Colonic mucosa (tissue), 4 donors: ENCODE results near the gene CMSS1. TPM values are rescaled to one million over a fixed set of nuclear protein-coding genes. Genes with fewer than 3 reads are reported as not detected.

Source experiments
- DNase-seq: peaks from one replicate; pipeline ENCODE4 v3.0.0-alpha.2; 2020
- H3K27ac ChIP-seq: fragments of 200-600 bp; one replicate; pipeline ENCODE4 v1.8.0; 2021
- H3K27me3 ChIP-seq: fragments of 200-600 bp; one replicate; pipeline ENCODE4 v1.8.0; 2021
- H3K36me3 ChIP-seq: fragments of 200-600 bp; one replicate; pipeline ENCODE4 v1.8.0; 2021
- H3K4me1 ChIP-seq: fragments of 200-600 bp; one replicate; pipeline ENCODE4 v1.8.0; 2021; ENCODE audit warnings: mild to moderate bottlenecking
- H3K4me3 ChIP-seq: fragments of 200-600 bp; one replicate; pipeline ENCODE4 v1.8.0; 2021
- H3K9ac ChIP-seq, 2 donors: one replicate each; pipeline ENCODE4 v1.7.0; 2013; ENCODE audit warnings: control low read depth in 2 of 2, low read depth in 2 of 2, low read length in 2 of 2
- H3K9me3 ChIP-seq: fragments of 200-600 bp; one replicate; pipeline ENCODE4 v1.8.0; 2021
- intact Hi-C: fragments of 100-400 bp; cut with DNase I; formaldehyde crosslinking; loops from one replicate; pipeline ENCODE4 v1.14.1; 2022
- total RNA-seq, 2 donors: library from RNA; stranded (reverse); fragmentation: NEBNext Ultra II Directional in 1 of 2; extraction: Animal tissue kit (Norgen Biotek cat#: 25700) in 1 of 2; gene quantifications; one replicate each; pipeline ENCODE4 v1.2.1, GENCODE V29; 2021
- TF ChIP-seq, protein P1 (sequence below): fragments of 200-600 bp; IDR thresholded peaks from one replicate; pipeline ENCODE4 v1.8.0; 2022; ENCODE audit warnings: antibody characterized with exemption, mild to moderate bottlenecking
- donor health status: healthy.
- donor health status: DM: no; HTN: no; CAD: no.
- donor health status: DM: no; HTN: no; CAD: no.

CMSS1 gene
- total RNA-seq, 2 donors from 2014 or later: 10.7 to 24.7 TPM

DNA sequence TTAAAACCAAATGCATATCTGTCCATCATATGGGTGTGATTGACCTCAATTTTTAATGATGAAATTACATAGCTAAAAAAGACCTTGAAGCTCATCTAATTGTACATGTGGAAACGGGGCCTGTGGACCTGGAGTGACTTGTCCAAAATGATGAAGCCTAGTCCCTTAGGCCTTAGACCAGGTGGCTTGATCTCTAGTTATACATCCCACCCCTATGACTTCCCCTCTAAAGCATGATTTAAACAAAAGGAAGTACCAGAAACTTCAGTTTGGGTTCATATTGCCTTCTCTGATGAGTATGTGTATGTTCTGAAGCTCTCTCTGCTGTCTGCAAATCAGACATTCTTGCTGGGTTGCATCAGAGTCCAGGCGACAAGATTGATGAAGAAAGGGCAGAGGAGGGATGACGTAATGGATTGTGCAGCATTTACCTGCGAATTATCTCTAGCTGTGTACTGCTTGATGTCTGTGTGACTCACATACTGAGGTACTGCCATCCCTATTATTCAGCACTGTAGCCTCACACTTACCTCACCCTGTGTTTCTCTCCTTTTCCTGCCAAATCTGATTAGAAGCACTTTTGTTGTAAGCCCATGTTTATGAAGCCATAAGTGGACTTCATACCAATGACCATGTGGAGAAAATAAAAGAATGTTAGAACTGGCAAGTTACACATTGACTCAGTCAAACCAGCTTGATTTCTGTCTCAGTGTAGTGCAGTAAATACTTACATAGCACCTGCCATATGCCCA is 185.1 kb downstream of the CMSS1 start:
- Histone ChIP-seq H3K9ac (peak overlapping the region in 1 of 2 donors; percentile 3), H3K36me3 (no peaks in the 10 kb centered on the region), H3K27me3 (no peaks in the 10 kb centered on the region), H3K4me1 (peaks cover 9% of the 10 kb centered on the region), H3K27ac (peak overlapping the region; percentile 62), H3K4me3 (no peak overlapping the region), H3K9me3 (no peaks in the 10 kb centered on the region)
- intact Hi-C loops: no loop called here
- TF ChIP-seq, protein P1, sequence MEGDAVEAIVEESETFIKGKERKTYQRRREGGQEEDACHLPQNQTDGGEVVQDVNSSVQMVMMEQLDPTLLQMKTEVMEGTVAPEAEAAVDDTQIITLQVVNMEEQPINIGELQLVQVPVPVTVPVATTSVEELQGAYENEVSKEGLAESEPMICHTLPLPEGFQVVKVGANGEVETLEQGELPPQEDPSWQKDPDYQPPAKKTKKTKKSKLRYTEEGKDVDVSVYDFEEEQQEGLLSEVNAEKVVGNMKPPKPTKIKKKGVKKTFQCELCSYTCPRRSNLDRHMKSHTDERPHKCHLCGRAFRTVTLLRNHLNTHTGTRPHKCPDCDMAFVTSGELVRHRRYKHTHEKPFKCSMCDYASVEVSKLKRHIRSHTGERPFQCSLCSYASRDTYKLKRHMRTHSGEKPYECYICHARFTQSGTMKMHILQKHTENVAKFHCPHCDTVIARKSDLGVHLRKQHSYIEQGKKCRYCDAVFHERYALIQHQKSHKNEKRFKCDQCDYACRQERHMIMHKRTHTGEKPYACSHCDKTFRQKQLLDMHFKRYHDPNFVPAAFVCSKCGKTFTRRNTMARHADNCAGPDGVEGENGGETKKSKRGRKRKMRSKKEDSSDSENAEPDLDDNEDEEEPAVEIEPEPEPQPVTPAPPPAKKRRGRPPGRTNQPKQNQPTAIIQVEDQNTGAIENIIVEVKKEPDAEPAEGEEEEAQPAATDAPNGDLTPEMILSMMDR: no peak
- DNase-seq: peak; percentile 45

DNA sequence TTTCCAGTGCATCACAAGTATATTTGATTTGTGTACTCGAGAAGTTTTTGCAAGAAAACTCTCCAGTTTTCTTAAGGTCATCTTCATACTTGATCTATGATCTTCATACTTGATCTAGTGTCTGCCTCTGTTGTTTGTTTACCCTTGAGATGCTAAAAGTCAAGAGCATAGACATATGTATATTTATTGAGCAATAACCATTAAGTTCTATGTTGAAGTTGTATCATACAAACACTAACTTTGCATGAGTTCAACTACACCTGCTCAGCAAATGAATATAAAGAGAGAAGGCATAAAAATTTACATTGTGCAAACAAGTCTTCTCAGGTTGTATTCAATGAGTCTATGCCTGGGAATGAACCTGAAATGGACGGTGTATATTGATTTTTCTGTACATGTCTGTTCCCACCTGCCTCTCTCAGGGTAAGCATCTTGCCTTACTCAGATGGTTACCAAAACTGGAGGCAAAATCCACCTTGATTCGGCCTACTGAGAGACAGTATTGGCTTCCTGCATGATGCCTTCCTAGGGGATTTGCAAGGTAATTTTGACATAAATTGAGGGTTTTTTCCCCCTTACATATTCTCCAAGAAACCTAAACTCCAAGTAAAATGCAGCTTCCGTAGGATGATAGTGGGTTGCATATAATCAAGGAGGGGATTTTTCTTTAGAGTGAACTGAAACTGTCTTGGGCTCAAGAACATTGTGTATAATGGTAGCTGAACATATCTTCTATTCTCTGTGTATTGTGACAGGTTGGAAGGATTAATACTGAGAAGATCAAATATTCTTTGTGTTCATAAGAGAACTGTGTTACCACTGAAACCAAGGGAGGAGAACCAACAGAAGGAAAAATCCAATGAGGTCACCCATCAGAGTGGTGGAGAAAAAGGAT is 186.2 kb downstream of the CMSS1 start:
- H3K27me3 ChIP-seq: no peaks in the 10 kb centered on the region
- H3K4me1 ChIP-seq: peaks cover 9% of the 10 kb centered on the region
- H3K9ac ChIP-seq: no peak overlapping the region
- peak overlapping the region; percentile 62 for H3K27ac ChIP-seq
- no peak overlapping the region for H3K4me3 ChIP-seq
- TF ChIP-seq, protein P1: no peak
- no peaks in the 10 kb centered on the region for H3K9me3 ChIP-seq
- H3K36me3 ChIP-seq: no peaks in the 10 kb centered on the region
- DNase-seq: no peak
- intact Hi-C loops: no loop called here

DNA sequence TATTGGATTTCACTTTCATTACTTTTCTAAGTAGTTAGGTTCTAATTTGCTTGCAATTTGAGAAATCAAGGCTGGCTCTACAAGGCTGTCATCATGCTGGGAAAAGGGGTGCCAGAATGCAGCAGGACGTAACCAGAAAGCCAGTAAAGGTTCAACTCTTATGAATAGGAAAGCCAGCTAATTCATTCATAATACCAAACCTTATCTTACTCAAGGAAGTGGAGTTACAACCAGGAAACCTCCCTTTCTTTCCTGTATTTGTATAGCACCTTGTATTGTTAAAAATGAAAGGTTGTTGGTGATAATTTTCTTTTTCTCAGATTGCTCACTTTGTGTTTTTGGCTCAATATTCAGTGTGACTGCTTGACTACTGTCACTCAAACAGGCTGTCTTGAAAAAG is 187.3 kb downstream of the CMSS1 start:
- Histone ChIP-seq H3K9ac (no peak overlapping the region), H3K4me3 (no peak overlapping the region), H3K27ac (peak overlapping the region; percentile 8), H3K9me3 (no peaks in the 10 kb centered on the region), H3K36me3 (no peaks in the 10 kb centered on the region), H3K4me1 (peaks cover 9% of the 10 kb centered on the region), H3K27me3 (no peaks in the 10 kb centered on the region)
- no peak for DNase-seq
- TF ChIP-seq, protein P1: no peak
- intact Hi-C loops: no loop called here

DNA sequence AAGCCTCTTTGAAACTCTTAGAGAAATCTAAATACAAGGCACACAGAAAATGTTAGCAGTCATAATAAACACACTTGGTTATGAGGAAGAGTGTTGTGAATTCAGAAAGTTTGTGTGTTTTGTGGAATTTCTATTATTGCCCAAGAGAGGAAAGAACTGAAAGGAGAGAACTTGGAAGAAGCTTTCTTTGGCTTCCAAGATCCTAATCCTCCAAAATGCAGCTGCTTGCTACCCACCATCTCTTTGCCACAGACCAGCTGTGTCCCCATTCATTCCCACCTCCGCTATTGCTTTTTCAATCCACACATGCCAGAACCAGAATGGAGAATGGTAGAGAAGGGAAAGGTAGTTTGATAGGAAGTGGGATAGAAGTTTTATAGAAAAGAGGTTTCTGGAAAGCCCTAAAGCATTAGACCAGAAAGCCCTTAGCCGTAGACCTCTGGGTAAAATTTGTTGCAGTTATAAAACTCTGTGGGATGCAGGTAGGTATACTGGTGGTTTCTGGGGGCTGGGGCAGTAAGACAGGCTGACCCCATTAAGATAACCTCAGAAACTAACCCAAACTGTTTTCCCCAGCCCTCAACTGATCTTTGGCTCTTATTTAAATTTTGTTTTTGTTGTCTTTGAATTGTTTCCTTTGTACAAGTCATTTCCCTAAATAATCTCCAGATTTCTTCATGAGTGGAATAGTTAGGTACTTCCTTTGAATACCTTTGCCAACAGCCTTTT is 188.2 kb downstream of the CMSS1 start:
- intact Hi-C loops: no loop called here
- TF ChIP-seq, protein P1: no peak
- H3K27me3 ChIP-seq: no peaks in the 10 kb centered on the region
- no peak overlapping the region for H3K4me3 ChIP-seq
- no peak overlapping the region for H3K9ac ChIP-seq
- H3K9me3 ChIP-seq: no peaks in the 10 kb centered on the region
- H3K36me3 ChIP-seq: no peaks in the 10 kb centered on the region
- H3K4me1 ChIP-seq: peaks cover 9% of the 10 kb centered on the region
- no peak for DNase-seq
- H3K27ac ChIP-seq: no peak overlapping the region

DNA sequence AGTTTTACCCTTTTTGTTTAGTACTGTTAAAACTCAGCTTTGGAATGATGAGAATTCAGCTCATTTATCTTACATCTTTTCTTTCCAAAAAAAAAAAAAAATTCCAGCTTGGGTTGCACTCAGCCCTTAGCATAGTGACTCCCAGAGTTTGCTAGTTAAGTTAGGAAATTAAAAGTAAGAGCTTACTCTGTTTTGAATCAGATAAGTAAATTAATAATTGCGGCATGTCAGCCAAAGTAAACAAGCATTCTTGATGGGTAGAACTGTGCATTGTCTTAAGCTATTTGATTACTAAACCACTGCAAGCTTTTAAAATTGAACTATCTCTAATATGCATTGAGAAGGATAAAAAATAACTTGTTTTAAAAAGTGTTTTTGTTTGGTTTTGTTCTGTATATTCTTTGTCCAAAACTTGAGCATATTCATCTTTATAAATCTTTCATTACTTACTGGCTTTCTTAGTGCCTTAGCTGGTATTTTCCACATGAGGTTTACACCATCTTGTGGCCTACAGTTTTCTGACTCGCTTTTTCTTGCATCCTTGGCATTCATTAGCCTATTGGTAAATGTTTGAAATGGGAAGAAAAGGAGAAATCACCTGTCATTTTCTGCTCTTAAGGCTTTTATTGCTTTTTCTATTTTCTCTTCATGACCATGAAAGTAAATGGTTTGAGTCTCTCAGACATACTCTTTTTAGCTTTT is 189.1 kb downstream of the CMSS1 start:
- intact Hi-C loops: no loop called here
- Histone ChIP-seq H3K27me3 (no peaks in the 10 kb centered on the region), H3K4me1 (peaks cover 9% of the 10 kb centered on the region), H3K9me3 (no peaks in the 10 kb centered on the region), H3K36me3 (no peaks in the 10 kb centered on the region), H3K27ac (no peak overlapping the region), H3K9ac (no peak overlapping the region), H3K4me3 (no peak overlapping the region)
- TF ChIP-seq, protein P1: no peak
- DNase-seq: no peak
